Endothelial cell of umbilical vein (primary cell): ENCODE results near the gene RFX6. TPM values are rescaled to one million over a fixed set of nuclear protein-coding genes. Genes with fewer than 3 reads are reported as not detected.

Experiments
- BruUV-seq: library from RNA; stranded (reverse); fragments of 400-500 nt; replicated peaks from 2 replicates; lab custom pipeline; 2021; lab: Mats Ljungman, UMichigan
- CTCF ChIA-PET: fragments of 300-600, 350-600 bp; sonication (Branson Sonifier 250); formaldehyde crosslinking; loops from one replicate; lab custom pipeline; 2021; ENCODE audit warnings: antibody characterized with exemption, inconsistent platforms; lab: Charles Lee
- POLR2A ChIA-PET: fragments of 300-600, 350-600 bp; sonication (Branson Sonifier 250); formaldehyde crosslinking; loops from one replicate; lab custom pipeline; 2021; ENCODE audit warnings: antibody characterized with exemption, inconsistent platforms; lab: Charles Lee
- DNase-seq: peaks from one replicate; pipeline ENCODE4 v3.0.0-alpha.2; 2011; ENCODE audit warnings: low read depth, low spot score
- FAIRE-seq: peaks from 2 replicates; lab custom pipeline; 2011; peaks lifted over from hg19 to GRCh38; lab: Jason Lieb, UNC
- H2AFZ ChIP-seq: 2 replicates; pipeline ENCODE4 v1.6.0; 2012; ENCODE audit warnings: low read depth, low read length, control low read depth, inconsistent platforms
- H3K27ac ChIP-seq: 2 replicates; pipeline ENCODE4 v1.5.1; 2011; ENCODE audit warnings: low read depth, mild to moderate bottlenecking, control low read depth, low read length, moderate library complexity; ENCODE audit not compliant: insufficient read depth
- H3K27me3 ChIP-seq, 2 experiments: 2 replicates each; pipeline versions ENCODE4 v1.6.0 to v1.6.1; 2011; ENCODE audit warnings: low read length in 2 of 2, mixed read lengths in 1 of 2; ENCODE audit not compliant: control insufficient read depth in 2 of 2, insufficient read depth in 2 of 2
- H3K36me3 ChIP-seq, 2 experiments: 2 replicates in 1 of 2; 3 replicates in 1 of 2; pipeline ENCODE4 v1.5.1; 2011; ENCODE audit warnings: low read length in 2 of 2, mild to moderate bottlenecking in 1 of 2, moderate library complexity in 1 of 2; ENCODE audit not compliant: control insufficient read depth in 2 of 2, insufficient read depth in 2 of 2; ENCODE audit errors: extremely low read depth in 1 of 2
- H3K4me1 ChIP-seq: 3 replicates; pipeline ENCODE4 v1.5.1; 2011; ENCODE audit warnings: mild to moderate bottlenecking, low read length; ENCODE audit not compliant: control insufficient read depth, insufficient read depth; ENCODE audit errors: extremely low read depth
- H3K4me2 ChIP-seq: 2 replicates; pipeline ENCODE4 v1.6.1; 2011; ENCODE audit warnings: low read length, control low read depth, mixed read lengths; ENCODE audit not compliant: insufficient read depth
- H3K4me3 ChIP-seq, 3 experiments: fragments of 200-600 bp in 1 of 3; sonication (generic), shearing (Covaris generic) in 1 of 3; replicated peaks in 1 of 3; 2 replicates each; pipeline ENCODE4 v1.5.1; 2011 to 2016; ENCODE audit warnings: control low read depth in 3 of 3, low read length in 3 of 3, mild to moderate bottlenecking in 2 of 3, inconsistent platforms in 1 of 3, low read depth in 1 of 3, moderate library complexity in 1 of 3; ENCODE audit not compliant: insufficient read depth in 1 of 3
- H3K79me2 ChIP-seq: 2 replicates; pipeline ENCODE4 v1.6.0; 2012; ENCODE audit warnings: low read length, inconsistent platforms; ENCODE audit not compliant: control insufficient read depth, insufficient read depth
- H3K9ac ChIP-seq: replicated peaks from 2 replicates; pipeline ENCODE3; 2011; ENCODE audit warnings: low read length, control low read depth; ENCODE audit not compliant: insufficient read depth; ENCODE audit errors: extremely low read depth
- H3K9me1 ChIP-seq: replicated peaks from 3 replicates; pipeline ENCODE4 v1.6.0; 2011; ENCODE audit warnings: mild to moderate bottlenecking, low read length; ENCODE audit not compliant: control insufficient read depth, insufficient read depth; ENCODE audit errors: extremely low read depth
- H3K9me3 ChIP-seq: replicated peaks from 2 replicates; pipeline ENCODE4 v1.5.1; 2012; ENCODE audit warnings: low read length, inconsistent platforms; ENCODE audit not compliant: control insufficient read depth, insufficient read depth
- H4K20me1 ChIP-seq: replicated peaks from 2 replicates; pipeline ENCODE3; 2011; ENCODE audit warnings: mild to moderate bottlenecking, low read length; ENCODE audit not compliant: control insufficient read depth, insufficient read depth; ENCODE audit errors: extremely low read depth
- FOS ChIP-seq: IDR thresholded peaks from 2 replicates; pipeline ENCODE4 v1.6.1; 2011; ENCODE audit warnings: mild to moderate bottlenecking, low read length, moderate library complexity, borderline replicate concordance; ENCODE audit not compliant: insufficient read depth
- GATA2 ChIP-seq: IDR thresholded peaks from 2 replicates; pipeline ENCODE4 v1.7.0; 2011; ENCODE audit warnings: low read depth, mild to moderate bottlenecking, moderate library complexity, mixed read lengths, low read length; ENCODE audit not compliant: insufficient read length, insufficient read depth
- JUN ChIP-seq: IDR thresholded peaks from 2 replicates; pipeline ENCODE4 v1.6.1; 2011; ENCODE audit warnings: borderline replicate concordance, low read depth; ENCODE audit not compliant: insufficient read length, insufficient read depth
- MYC ChIP-seq: IDR thresholded peaks from one replicate; pipeline ENCODE4 v1.6.1; 2011; ENCODE audit warnings: mild to moderate bottlenecking, low read depth, low read length
- POLR2AphosphoS5 ChIP-seq: IDR thresholded peaks from 2 replicates; pipeline ENCODE4 v1.6.1; 2012; ENCODE audit warnings: low read depth, mild to moderate bottlenecking, control low read depth, low read length, moderate library complexity; ENCODE audit not compliant: insufficient read depth
- dilution Hi-C: fragments of 300-500 bp; cut with MboI; formaldehyde crosslinking; loops from one replicate; pipeline ENCODE4 v1.15.0; 2019; ENCODE audit warnings: low sequenced_read_pairs; ENCODE audit not compliant: extremely low pct_ligation_motif_present
- intact Hi-C: fragments of 100-400 bp; cut with micrococcal nuclease; formaldehyde crosslinking; loops from one replicate; pipeline ENCODE4 v1.10.0; 2022
- polyA plus RNA-seq, 4 experiments: library from polyadenylated mRNA; depleted of rRNA in 3 of 4; stranded (reverse) in 3 of 4; unstranded in 1 of 4; fragments of >200 nt; gene quantifications; 2 replicates each; pipeline versions ENCODE4 v1.2.1 to v1.2.3, GENCODE V29; 2011 to 2012; ENCODE audit warnings: missing spikeins in 1 of 4
- total RNA-seq: library from RNA; stranded (reverse); gene quantifications from 2 replicates; pipeline ENCODE4 v1.2.3, GENCODE V29; 2021
- TF ChIP-seq, protein P1 (sequence below): IDR thresholded peaks from 2 replicates; pipeline ENCODE4 v1.6.1; 2011; ENCODE audit not compliant: insufficient read depth, insufficient read length
- TF ChIP-seq, protein P2 (sequence below), 2 donors: IDR thresholded peaks; 1 replicate in 1 of 2; 2 replicates in 1 of 2; pipeline ENCODE4 v1.5.1; 2011; ENCODE audit warnings: low read length in 2 of 2, mild to moderate bottlenecking in 2 of 2, moderate library complexity in 2 of 2, control low read depth in 1 of 2, inconsistent platforms in 1 of 2, low read depth in 1 of 2; ENCODE audit not compliant: insufficient read depth in 1 of 2; ENCODE audit errors: extremely low read depth in 1 of 2

RFX6 gene
- total and polyA plus RNA-seq, 2 donors (not counting 3 experiments of a cell fraction or from before 2014, with no cell fraction given), result not detected

DNA sequence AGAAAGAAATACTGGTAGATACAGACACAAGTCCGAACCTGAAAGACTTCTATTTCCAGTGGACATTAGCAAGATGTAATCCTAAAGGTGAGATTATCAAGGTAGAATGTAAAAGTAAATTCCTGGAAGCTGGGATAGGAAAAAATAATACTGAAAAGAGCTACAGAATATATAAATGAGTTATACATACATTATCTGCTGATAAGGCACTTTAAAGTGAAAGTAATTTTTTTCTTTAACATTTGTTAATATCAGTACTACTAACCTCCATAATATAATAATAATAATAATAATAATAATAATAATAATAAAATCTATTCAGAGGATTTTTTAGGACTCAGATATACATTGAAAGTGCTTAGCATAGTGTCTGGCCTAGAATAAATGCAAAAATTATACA lies 102.5 kb downstream of the RFX6 start:
- Histone ChIP-seq H4K20me1 (no peaks in the 10 kb centered on the region), H3K27ac (no peak overlapping the region), H3K9ac (no peak overlapping the region), H3K4me3 (no peak overlapping the region), H2AFZ (no peak overlapping the region), H3K27me3 (no peaks in the 10 kb centered on the region), H3K79me2 (no peaks in the 10 kb centered on the region), H3K9me1 (no peaks in the 10 kb centered on the region), H3K36me3 (no peaks in the 10 kb centered on the region), H3K4me2 (no peak overlapping the region), H3K9me3 (no peaks in the 10 kb centered on the region), H3K4me1 (no peaks in the 10 kb centered on the region)
- DNase-seq (no peak), FAIRE-seq (no peak)
- intact Hi-C loops, result no loop called here
- dilution Hi-C loops, result no loop called here
- ChIA-PET POLR2A (no interaction called here), CTCF (interaction anchor here (1.2 kb wide), 1 partner anchor 10 kb away, joined by 3 read pairs; no protein-coding TSS in a partner anchor)
- TF ChIP-seq FOS (no peak), JUN (no peak), POLR2AphosphoS5 (no peak), GATA2 (no peak), MYC (no peak)
- TF ChIP-seq, protein P1, sequence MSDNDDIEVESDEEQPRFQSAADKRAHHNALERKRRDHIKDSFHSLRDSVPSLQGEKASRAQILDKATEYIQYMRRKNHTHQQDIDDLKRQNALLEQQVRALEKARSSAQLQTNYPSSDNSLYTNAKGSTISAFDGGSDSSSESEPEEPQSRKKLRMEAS, result no peak
- TF ChIP-seq, protein P2, sequence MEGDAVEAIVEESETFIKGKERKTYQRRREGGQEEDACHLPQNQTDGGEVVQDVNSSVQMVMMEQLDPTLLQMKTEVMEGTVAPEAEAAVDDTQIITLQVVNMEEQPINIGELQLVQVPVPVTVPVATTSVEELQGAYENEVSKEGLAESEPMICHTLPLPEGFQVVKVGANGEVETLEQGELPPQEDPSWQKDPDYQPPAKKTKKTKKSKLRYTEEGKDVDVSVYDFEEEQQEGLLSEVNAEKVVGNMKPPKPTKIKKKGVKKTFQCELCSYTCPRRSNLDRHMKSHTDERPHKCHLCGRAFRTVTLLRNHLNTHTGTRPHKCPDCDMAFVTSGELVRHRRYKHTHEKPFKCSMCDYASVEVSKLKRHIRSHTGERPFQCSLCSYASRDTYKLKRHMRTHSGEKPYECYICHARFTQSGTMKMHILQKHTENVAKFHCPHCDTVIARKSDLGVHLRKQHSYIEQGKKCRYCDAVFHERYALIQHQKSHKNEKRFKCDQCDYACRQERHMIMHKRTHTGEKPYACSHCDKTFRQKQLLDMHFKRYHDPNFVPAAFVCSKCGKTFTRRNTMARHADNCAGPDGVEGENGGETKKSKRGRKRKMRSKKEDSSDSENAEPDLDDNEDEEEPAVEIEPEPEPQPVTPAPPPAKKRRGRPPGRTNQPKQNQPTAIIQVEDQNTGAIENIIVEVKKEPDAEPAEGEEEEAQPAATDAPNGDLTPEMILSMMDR (IDR thresholded peaks at IDR 0.05; ENCODE audit: extremely low read depth in 1 of 2, insufficient read depth in 1 of 2, low read depth in 1 of 2, low read length in 2 of 2), result no peak
- no TSS peak for BruUV-seq

Other genes starting within 250 kb of the RFX6 start
- 13.0 and 14.4 TPM in 2 replicates for gene ZUP1, start 208.5 kb upstream of the RFX6 start, total RNA-seq
- 2.3 and 3.8 TPM in 2 replicates for gene ZUP1, start 208.5 kb upstream of the RFX6 start, polyA plus RNA-seq
- gene KPNA5, start 196.0 kb upstream of the RFX6 start, total RNA-seq, result 7.1 and 8.9 TPM in 2 replicates
- 1.3 and 1.6 TPM in 2 replicates for gene KPNA5, start 196.0 kb upstream of the RFX6 start, polyA plus RNA-seq
- gene FAM162B, start 111.5 kb upstream of the RFX6 start, total RNA-seq, result not detected in 2 replicates
- 0.36 and 0.48 TPM in 2 replicates for gene FAM162B, start 111.5 kb upstream of the RFX6 start, polyA plus RNA-seq
- gene GPRC6A, start 48.2 kb upstream of the RFX6 start, total RNA-seq, result not detected in 2 replicates
- not detected in 2 replicates for gene GPRC6A, start 48.2 kb upstream of the RFX6 start, polyA plus RNA-seq